HepG2 (cell line): ENCODE results near the gene OTUD7B. TPM values are rescaled to one million over a fixed set of nuclear protein-coding genes. Genes with fewer than 3 reads are reported as not detected.

Source experiments
- ARHGAP35 ChIP-seq: sonication (generic); formaldehyde crosslinking; IDR thresholded peaks from 2 replicates; pipeline ENCODE4 v1.9.0; 2022; ENCODE audit warnings: mild to moderate bottlenecking, inconsistent platforms, moderate library complexity, missing genetic modification reagents, borderline replicate concordance
- ARNT ChIP-seq: fragments of 450-650 bp; IDR thresholded peaks from 2 replicates; pipeline ENCODE4 v1.6.1; 2017
- ATRX ChIP-seq: sonication (generic); formaldehyde crosslinking; IDR thresholded peaks from 2 replicates; pipeline ENCODE4 v1.4.0; 2020; ENCODE audit warnings: missing genetic modification reagents, borderline replicate concordance
- DNMT1 ChIP-seq: sonication (generic); formaldehyde crosslinking; IDR thresholded peaks from 2 replicates; pipeline ENCODE4 v1.5.1; 2020; ENCODE audit warnings: mild to moderate bottlenecking, missing genetic modification reagents
- FOSL1 ChIP-seq: sonication (generic); formaldehyde crosslinking; IDR thresholded peaks from 2 replicates; pipeline ENCODE4 v1.9.0; 2021; ENCODE audit warnings: missing genetic modification reagents, borderline replicate concordance
- FOXK2 ChIP-seq: fragments of 450-650 bp; IDR thresholded peaks from 2 replicates; pipeline ENCODE4 v1.6.1; 2016
- FOXM1 ChIP-seq: sonication (generic); formaldehyde crosslinking; IDR thresholded peaks from 2 replicates; pipeline ENCODE4 v1.5.0; 2020; ENCODE audit warnings: missing genetic modification reagents
- FOXO4 ChIP-seq: sonication (generic); formaldehyde crosslinking; conservative IDR thresholded peaks from 2 replicates; pipeline ENCODE4 v1.8.1; 2023; ENCODE audit warnings: missing genetic modification reagents
- GTF2F1 ChIP-seq: fragments of 150-350 bp; IDR thresholded peaks from 2 replicates; pipeline ENCODE4 v1.6.1; 2014; ENCODE audit warnings: low read length
- KLF6 ChIP-seq: IDR thresholded peaks from 2 replicates; pipeline ENCODE4 v1.8.0; 2016; ENCODE audit warnings: missing biosample characterization, missing genetic modification reagents
- MAF1 ChIP-seq: sonication (generic); formaldehyde crosslinking; IDR thresholded peaks from 2 replicates; pipeline ENCODE4 v1.5.0; 2020; ENCODE audit warnings: missing genetic modification reagents, borderline replicate concordance
- MTF1 ChIP-seq: sonication (generic); formaldehyde crosslinking; IDR thresholded peaks from 2 replicates; pipeline ENCODE4 v1.5.0; 2020; ENCODE audit warnings: missing genetic modification reagents
- MXI1 ChIP-seq: IDR thresholded peaks from 3 replicates; pipeline ENCODE4 v1.6.1; 2012; ENCODE audit warnings: low read depth, low read length, inconsistent platforms, borderline replicate concordance
- PHF20 ChIP-seq: sonication (generic); formaldehyde crosslinking; IDR thresholded peaks from 2 replicates; pipeline ENCODE4 v1.5.0; 2020; ENCODE audit warnings: mild to moderate bottlenecking, missing genetic modification reagents
- RCOR2 ChIP-seq: IDR thresholded peaks from 2 replicates; pipeline ENCODE4 v1.6.1; 2016; ENCODE audit warnings: missing biosample characterization, missing genetic modification reagents
- SALL2 ChIP-seq: sonication (generic); formaldehyde crosslinking; IDR thresholded peaks from 2 replicates; pipeline ENCODE4 v1.8.1; 2023; ENCODE audit warnings: mild to moderate bottlenecking, missing genetic modification reagents, inconsistent platforms
- SMAD1 ChIP-seq: sonication (generic); formaldehyde crosslinking; IDR thresholded peaks from 2 replicates; pipeline ENCODE4 v1.4.0; 2020; ENCODE audit warnings: missing genetic modification reagents, low read depth, mild to moderate bottlenecking, borderline replicate concordance
- SRF ChIP-seq: IDR thresholded peaks from 2 replicates; pipeline ENCODE4 v1.6.1; 2011; ENCODE audit warnings: mild to moderate bottlenecking, low read depth, low read length, moderate library complexity
- ZFY ChIP-seq: sonication (generic); formaldehyde crosslinking; IDR thresholded peaks from 2 replicates; pipeline ENCODE4 v1.4.0; 2020; ENCODE audit warnings: missing genetic modification reagents
- ZNF275 ChIP-seq: sonication (generic); formaldehyde crosslinking; IDR thresholded peaks from 2 replicates; pipeline ENCODE4 v1.8.0; 2022; ENCODE audit warnings: missing genetic modification reagents, mild to moderate bottlenecking, inconsistent platforms, borderline replicate concordance
- ZNF441 ChIP-seq: sonication (generic); formaldehyde crosslinking; IDR thresholded peaks from 2 replicates; pipeline ENCODE4 v1.7.0; 2021; ENCODE audit warnings: missing genetic modification reagents, borderline replicate concordance
- ZNF761 ChIP-seq: sonication (generic); formaldehyde crosslinking; conservative IDR thresholded peaks from 2 replicates; pipeline ENCODE4 v1.4.0; 2020; ENCODE audit warnings: mild to moderate bottlenecking, missing genetic modification reagents
- ZNF766 ChIP-seq: sonication (generic); formaldehyde crosslinking; IDR thresholded peaks from 2 replicates; pipeline ENCODE4 v1.5.0; 2020; ENCODE audit warnings: missing genetic modification reagents, borderline replicate concordance
- ZSCAN30 ChIP-seq: sonication (generic); formaldehyde crosslinking; IDR thresholded peaks from 2 replicates; pipeline ENCODE4 v1.5.0; 2020; ENCODE audit warnings: mild to moderate bottlenecking, missing genetic modification reagents
- polyA plus RNA-seq, 8 experiments: library from polyadenylated mRNA; depleted of rRNA in 3 of 8; stranded (reverse) in 7 of 8; unstranded in 1 of 8; fragments of >200 nt; fragmentation: Illumina TruSeq in 4 of 8; extraction: Trizol in 4 of 8; gene quantifications; 2 replicates each; pipeline versions ENCODE4 v1.2.1 to v1.2.3, GENCODE V29; 2011 to 2016; ENCODE audit warnings: low read depth in 4 of 8, missing spikeins in 1 of 8, mixed read lengths in 1 of 8; ENCODE audit not compliant: insufficient read depth in 1 of 8
- total RNA-seq, 5 experiments: library from RNA; depleted of rRNA; stranded (reverse); fragments of >200 nt; fragmentation: Illumina TruSeq; extraction: Trizol; gene quantifications; 2 replicates each; pipeline ENCODE4 v1.2.3, GENCODE V29; 2016; ENCODE audit warnings: low read depth in 1 of 5
- TF ChIP-seq, protein P1 (sequence below): sonication (generic); formaldehyde crosslinking; IDR thresholded peaks from 2 replicates; pipeline ENCODE4 v1.5.0; 2020; ENCODE audit warnings: missing genetic modification reagents
- TF ChIP-seq, protein P2 (sequence below): sonication (generic); formaldehyde crosslinking; IDR thresholded peaks from 2 replicates; pipeline ENCODE4 v1.4.0; 2020; ENCODE audit warnings: missing genetic modification reagents; ENCODE audit errors: not compliant biosample characterization

OTUD7B gene
- total and polyA plus RNA-seq, 2 of the 13 experiments (the other 11 are each of a cell fraction or from before 2014, with no cell fraction given), result 5.1 to 11.2 TPM

DNA sequence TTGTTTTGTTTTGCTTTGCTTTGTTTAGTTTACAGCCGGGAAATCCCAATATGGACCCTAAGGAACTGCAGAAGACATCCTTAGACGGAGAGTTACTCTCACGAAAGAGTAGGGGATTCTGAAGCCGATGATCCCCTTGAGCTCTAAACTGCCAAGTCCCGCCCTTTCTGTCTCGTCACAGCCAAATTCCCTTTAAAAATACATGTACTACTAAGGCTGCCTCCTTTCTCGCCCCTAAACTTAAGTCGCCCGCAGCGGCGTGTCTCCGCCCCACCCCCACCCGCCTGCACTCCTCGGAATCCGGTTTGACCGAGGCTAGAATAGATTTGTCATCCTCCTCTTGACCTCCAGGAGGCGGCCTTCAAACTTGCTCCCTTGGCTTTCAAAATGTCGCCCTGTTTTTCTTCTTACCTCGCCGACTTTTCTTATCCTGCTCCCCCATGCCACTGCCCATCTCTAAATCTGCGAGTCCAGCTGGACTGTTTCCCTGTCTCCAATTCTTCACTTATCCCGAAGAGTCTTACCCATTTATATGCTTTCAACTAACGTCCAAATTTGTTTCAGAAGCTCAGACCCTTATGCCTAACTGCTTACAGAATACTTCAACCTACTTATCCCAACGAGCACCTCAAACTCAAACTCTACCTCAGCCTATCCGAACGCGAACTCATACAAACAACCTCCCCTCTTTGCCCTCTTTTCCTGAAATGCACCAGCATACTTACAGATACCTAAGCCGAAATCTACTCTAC is 122.1 kb downstream of the OTUD7B start (continued):
- TF ChIP-seq ZNF275 (CRISPR knock-in tag) (no peak), ARNT (no peak), ARHGAP35 (CRISPR knock-in tag) (no peak), ZNF766 (CRISPR knock-in tag) (no peak), DNMT1 (CRISPR knock-in tag) (no peak), PHF20 (CRISPR knock-in tag) (no peak), MXI1 (no peak), ZSCAN30 (CRISPR knock-in tag) (no peak), MAF1 (CRISPR knock-in tag) (no peak), RCOR2 (CRISPR knock-in tag) (no peak), ATRX (CRISPR knock-in tag) (no peak), ZNF441 (CRISPR knock-in tag) (no peak), GTF2F1 (no peak), FOXM1 (CRISPR knock-in tag) (no peak), KLF6 (CRISPR knock-in tag) (no peak), ZNF761 (no peak), FOSL1 (no peak), SMAD1 (CRISPR knock-in tag) (no peak), MTF1 (CRISPR knock-in tag) (no peak), SALL2 (CRISPR knock-in tag) (0 out of 2 replicates have a peak, but pooled peaks have one; percentile 51), FOXO4 (CRISPR knock-in tag) (no peak), SRF (no peak), FOXK2 (no peak), ZFY (CRISPR knock-in tag) (no peak)
- TF ChIP-seq, protein P1, sequence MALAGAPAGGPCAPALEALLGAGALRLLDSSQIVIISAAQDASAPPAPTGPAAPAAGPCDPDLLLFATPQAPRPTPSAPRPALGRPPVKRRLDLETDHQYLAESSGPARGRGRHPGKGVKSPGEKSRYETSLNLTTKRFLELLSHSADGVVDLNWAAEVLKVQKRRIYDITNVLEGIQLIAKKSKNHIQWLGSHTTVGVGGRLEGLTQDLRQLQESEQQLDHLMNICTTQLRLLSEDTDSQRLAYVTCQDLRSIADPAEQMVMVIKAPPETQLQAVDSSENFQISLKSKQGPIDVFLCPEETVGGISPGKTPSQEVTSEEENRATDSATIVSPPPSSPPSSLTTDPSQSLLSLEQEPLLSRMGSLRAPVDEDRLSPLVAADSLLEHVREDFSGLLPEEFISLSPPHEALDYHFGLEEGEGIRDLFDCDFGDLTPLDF, result no peak
- TF ChIP-seq, protein P2, sequence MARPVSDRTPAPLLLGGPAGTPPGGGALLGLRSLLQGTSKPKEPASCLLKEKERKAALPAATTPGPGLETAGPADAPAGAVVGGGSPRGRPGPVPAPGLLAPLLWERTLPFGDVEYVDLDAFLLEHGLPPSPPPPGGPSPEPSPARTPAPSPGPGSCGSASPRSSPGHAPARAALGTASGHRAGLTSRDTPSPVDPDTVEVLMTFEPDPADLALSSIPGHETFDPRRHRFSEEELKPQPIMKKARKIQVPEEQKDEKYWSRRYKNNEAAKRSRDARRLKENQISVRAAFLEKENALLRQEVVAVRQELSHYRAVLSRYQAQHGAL (CRISPR knock-in tag), result peak; percentile 34
